Calu3 (cell line): Measurements from ENCODE around the gene SEPTIN1. TPM values are rescaled to one million over a fixed set of nuclear protein-coding genes. Genes with fewer than 3 reads are reported as not detected.
A peak's percentile ranks its signal among the peaks of the same experiment; 100 is the strongest.

Source experiments
- BruUV-seq: library from RNA; stranded (reverse); fragments of 400-500 nt; replicated peaks from 2 replicates; lab custom pipeline; 2021; lab: Mats Ljungman, UMichigan
- CTCF ChIA-PET: fragments of 300-600 bp; sonication (Branson Sonifier 250); formaldehyde crosslinking; loops from one replicate; lab custom pipeline; 2022; ENCODE audit warnings: antibody characterized with exemption; lab: Charles Lee
- DNase-seq: peaks from one replicate; pipeline ENCODE4 v3.0.0; 2022
- H3K27ac Mint-ChIP-seq: one replicate; pipeline ENCODE4 v1.8.0; 2022; ENCODE audit warnings: mixed read lengths; ENCODE audit not compliant: unreplicated experiment
- H3K27me3 Mint-ChIP-seq: one replicate; pipeline ENCODE4 v1.8.0; 2022; ENCODE audit warnings: mixed read lengths; ENCODE audit not compliant: unreplicated experiment
- H3K36me3 Mint-ChIP-seq: one replicate; pipeline ENCODE4 v1.8.0; 2022; ENCODE audit warnings: mild to moderate bottlenecking, moderate library complexity, mixed read lengths; ENCODE audit not compliant: insufficient read depth, unreplicated experiment
- H3K4me1 Mint-ChIP-seq: one replicate; pipeline ENCODE4 v1.8.0; 2022; ENCODE audit warnings: mild to moderate bottlenecking, low read depth, mixed read lengths; ENCODE audit not compliant: unreplicated experiment
- H3K4me3 Mint-ChIP-seq: one replicate; pipeline ENCODE4 v1.8.0; 2022; ENCODE audit warnings: mild to moderate bottlenecking, low read depth, moderate library complexity, mixed read lengths; ENCODE audit not compliant: unreplicated experiment
- H3K9me3 Mint-ChIP-seq: one replicate; pipeline ENCODE4 v1.8.0; 2022; ENCODE audit warnings: low read depth, mixed read lengths; ENCODE audit not compliant: unreplicated experiment
- intact Hi-C: fragments of 100-400 bp; cut with micrococcal nuclease; formaldehyde crosslinking; loops from one replicate; pipeline ENCODE4 v1.10.0; 2022; ENCODE audit not compliant: unreplicated experiment
- total RNA-seq: library from RNA; stranded (reverse); gene quantifications from 2 replicates; pipeline ENCODE4 v1.2.3, GENCODE V29; 2022
- TF ChIP-seq, protein P1 (sequence below): fragments of 200-600 bp; IDR thresholded peaks from one replicate; pipeline ENCODE4 v1.8.0; 2022; ENCODE audit warnings: antibody characterized with exemption; ENCODE audit not compliant: unreplicated experiment

The SEPTIN1 gene
- total RNA-seq, 1 experiment from 2014 or later = 1.5 TPM

DNA sequence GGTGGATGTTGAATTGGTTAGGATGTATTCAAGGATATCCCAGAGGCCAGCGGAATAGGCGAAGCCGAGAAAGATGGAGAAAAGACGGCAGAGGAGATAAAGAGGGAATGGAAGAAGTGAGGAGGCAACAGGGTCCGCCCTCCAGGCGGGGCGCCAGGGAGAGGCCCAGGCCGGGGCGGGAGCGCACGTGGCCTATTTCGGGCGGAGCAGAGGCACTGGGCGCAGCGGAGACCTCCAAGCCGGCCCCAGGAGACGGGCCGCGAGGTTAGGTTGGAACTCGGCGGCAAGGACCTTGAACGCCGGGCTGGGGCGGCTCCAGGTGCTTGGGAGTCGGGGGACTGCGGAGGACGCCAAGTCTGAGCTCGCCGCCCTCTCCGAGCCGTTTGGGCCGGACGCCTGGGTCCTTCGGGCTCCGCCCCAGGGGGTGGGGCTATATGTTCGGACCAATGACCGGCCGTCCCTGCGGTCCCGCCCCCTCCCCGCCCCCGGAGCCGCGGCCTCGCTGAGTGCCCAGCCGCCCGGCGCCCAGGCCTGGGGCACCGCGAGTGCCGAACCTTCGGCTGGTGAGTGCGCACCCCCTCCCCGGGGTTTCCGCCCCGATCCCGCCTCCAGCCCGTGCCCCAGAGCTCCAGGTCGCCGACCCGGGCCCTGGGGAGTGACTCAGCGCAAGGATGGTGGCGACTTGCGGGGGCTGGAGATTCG, 24.9 kb upstream of the SEPTIN1 start, which contains the start of gene ZNF771:
Gene ZNF771, plus strand, starts transcription at position 505 of the 702 bp plus-strand sequence. CDS start 448 bp downstream, outside the sequence.
- TSS peak; percentile 92 for BruUV-seq
- Mint-ChIP-seq H3K9me3 (no peaks in the 10 kb centered on the region), H3K27ac (peak within 1 kb of the TSS; percentile 76), H3K4me3 (peak within 1 kb of the TSS; percentile 72), H3K36me3 (peaks cover 49% of the 10 kb centered on the region), H3K4me1 (peaks cover 25% of the 10 kb centered on the region), H3K27me3 (no peaks in the 10 kb centered on the region)
- intact Hi-C loops = no loop called here
- peak; percentile 97 for DNase-seq
- CTCF ChIA-PET = interaction anchor here (0.5 to 1.7 kb wide), 8 partner anchors 11 to 518 kb away, joined by 3 to 13 read pairs (median 4); partner anchors contain the start of genes DCTPP1, TBC1D10B, TBX6 and ZNF48
- TF ChIP-seq, protein P1, sequence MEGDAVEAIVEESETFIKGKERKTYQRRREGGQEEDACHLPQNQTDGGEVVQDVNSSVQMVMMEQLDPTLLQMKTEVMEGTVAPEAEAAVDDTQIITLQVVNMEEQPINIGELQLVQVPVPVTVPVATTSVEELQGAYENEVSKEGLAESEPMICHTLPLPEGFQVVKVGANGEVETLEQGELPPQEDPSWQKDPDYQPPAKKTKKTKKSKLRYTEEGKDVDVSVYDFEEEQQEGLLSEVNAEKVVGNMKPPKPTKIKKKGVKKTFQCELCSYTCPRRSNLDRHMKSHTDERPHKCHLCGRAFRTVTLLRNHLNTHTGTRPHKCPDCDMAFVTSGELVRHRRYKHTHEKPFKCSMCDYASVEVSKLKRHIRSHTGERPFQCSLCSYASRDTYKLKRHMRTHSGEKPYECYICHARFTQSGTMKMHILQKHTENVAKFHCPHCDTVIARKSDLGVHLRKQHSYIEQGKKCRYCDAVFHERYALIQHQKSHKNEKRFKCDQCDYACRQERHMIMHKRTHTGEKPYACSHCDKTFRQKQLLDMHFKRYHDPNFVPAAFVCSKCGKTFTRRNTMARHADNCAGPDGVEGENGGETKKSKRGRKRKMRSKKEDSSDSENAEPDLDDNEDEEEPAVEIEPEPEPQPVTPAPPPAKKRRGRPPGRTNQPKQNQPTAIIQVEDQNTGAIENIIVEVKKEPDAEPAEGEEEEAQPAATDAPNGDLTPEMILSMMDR = no peak

DNA sequence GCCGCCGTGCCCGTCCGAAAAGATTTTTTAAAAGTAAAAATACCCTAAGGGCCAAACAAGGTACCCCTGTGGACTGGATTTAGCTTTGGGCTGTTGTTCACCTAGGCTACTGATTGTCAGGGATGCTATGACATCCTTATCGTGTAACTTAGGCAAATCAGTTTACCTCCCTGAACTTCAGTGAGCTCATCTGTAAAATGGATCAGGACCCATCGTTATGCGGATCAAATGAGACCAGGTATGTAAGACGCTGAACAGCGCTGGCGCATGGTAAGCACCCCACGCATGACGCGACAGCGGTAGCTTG, 24.4 kb upstream of the SEPTIN1 start:
- Mint-ChIP-seq H3K9me3 (no peaks in the 10 kb centered on the region), H3K4me1 (peaks cover 23% of the 10 kb centered on the region), H3K36me3 (peaks cover 46% of the 10 kb centered on the region), H3K27me3 (no peaks in the 10 kb centered on the region), H3K27ac (peak overlapping the region; percentile 76), H3K4me3 (peak overlapping the region; percentile 72)
- CTCF ChIA-PET = interaction anchor here (0.6 to 1.7 kb wide), 7 partner anchors 11 to 517 kb away, joined by 3 to 13 read pairs (median 4); partner anchors contain the start of genes DCTPP1, TBC1D10B, TBX6 and ZNF48
- TF ChIP-seq, protein P1 = no peak
- no TSS peak for BruUV-seq
- intact Hi-C loops = no loop called here
- DNase-seq = no peak

DNA sequence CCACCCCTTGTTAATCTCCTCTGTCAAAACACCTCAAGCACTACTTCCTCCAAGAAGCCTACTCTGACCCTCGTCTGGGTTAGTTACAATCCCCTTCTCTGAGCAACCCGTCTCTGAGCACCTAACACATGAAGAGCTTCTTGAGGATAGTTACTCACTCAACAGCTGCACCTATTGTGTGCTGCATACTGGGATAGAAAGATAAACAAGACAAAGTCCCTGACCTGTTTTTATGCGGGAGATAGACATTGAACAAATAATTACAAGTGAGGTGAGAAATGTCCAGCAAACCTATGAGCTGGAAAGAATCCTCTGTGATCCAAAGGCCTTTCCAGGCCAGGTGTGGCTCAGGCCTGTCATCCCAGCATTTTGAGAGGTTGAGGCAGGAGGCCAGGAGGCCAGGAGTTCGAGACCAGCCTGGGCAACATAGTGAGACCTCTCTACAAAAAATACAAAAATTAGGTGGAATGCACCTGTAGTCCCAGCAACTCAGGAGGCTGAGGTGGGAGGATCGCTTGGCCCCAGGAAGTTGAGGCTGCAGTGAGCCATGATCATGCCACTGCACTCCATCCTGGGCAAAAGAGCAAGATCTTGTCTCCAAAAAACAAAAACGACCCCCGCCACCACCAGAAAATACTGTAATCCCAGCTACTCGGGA, 19.5 kb upstream of the SEPTIN1 start:
- Mint-ChIP-seq H3K27me3 (no peaks in the 10 kb centered on the region), H3K36me3 (peaks cover 38% of the 10 kb centered on the region), H3K4me3 (peak overlapping the region; percentile 77), H3K4me1 (peaks cover 14% of the 10 kb centered on the region), H3K9me3 (no peaks in the 10 kb centered on the region), H3K27ac (peak overlapping the region; percentile 91)
- intact Hi-C loops = no loop called here
- CTCF ChIA-PET = no interaction called here
- TF ChIP-seq, protein P1 = no peak
- no TSS peak for BruUV-seq
- DNase-seq = no peak

DNA sequence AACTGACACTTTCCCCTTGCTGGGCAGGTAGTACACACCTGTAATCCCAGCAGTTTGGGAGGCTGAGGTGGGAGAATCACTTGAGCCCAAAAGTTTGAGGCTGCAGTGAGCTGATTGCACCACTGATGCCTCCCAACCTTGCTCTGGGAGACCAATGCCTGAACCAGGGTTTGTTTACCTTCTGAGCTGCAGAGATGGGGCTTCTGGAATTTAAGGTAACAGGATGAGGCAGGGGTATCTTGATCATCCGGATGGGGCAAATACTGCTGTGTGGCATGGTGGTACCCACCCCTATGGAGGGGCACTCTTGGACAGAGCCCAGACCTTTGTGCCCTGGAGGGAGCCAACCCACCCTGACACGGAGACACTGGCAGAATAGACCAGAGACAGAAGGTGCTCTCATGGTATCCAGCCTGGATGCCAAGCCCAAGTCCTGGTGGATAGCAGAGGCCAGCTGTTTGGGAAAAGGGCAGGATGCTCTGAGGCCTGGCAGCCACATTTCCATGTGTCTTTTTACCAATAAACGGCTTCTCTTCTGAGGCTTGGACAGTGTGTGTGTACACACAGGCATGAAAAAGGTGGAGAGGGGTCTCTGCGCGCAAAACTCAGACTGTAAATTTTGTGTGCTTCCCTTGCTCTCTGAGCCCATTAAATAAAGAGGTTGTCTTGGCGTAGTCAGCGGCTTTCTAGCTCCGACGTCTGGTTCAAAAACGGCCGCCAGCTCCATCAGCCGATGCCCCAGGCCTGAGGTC, 17.2 kb upstream of the SEPTIN1 start:
- intact Hi-C loops = no loop called here
- H3K4me3 Mint-ChIP-seq = peak overlapping the region; percentile 77
- no peak for DNase-seq
- TF ChIP-seq, protein P1 = no peak
- H3K9me3 Mint-ChIP-seq = no peaks in the 10 kb centered on the region
- peaks cover 57% of the 10 kb centered on the region for H3K36me3 Mint-ChIP-seq
- no peaks in the 10 kb centered on the region for H3K27me3 Mint-ChIP-seq
- CTCF ChIA-PET = interaction anchor here (0.9 to 1.1 kb wide), 2 partner anchors 12 to 173 kb away, joined by 3 to 4 read pairs; no protein-coding TSS in a partner anchor
- no TSS peak for BruUV-seq
- peak overlapping the region; percentile 91 for H3K27ac Mint-ChIP-seq
- H3K4me1 Mint-ChIP-seq = peaks cover 29% of the 10 kb centered on the region
